Activated CD4-positive, alpha-beta T cell treated with anti-CD3 and anti-CD28 coated beads, Interleukin-2, amount 50 U/mL, for 48 hours (primary cell): ENCODE measurements around the gene LRRC8A.
"Not testable (repeated sequence)": the region's sequence is repeated elsewhere in the genome, so short reads cannot be mapped to it uniquely, and the experiment has no call there.

Experiments
- DNase-seq, 2 experiments: peaks; one replicate each; pipeline ENCODE4 v3.0.0-alpha.2; 2020

The LRRC8A gene

GRCh38 chr9:128881884-128882676, at the start of gene LRRC8A, which contains the start of gene KYAT1:
Gene LRRC8A (plus strand): TSS chr9:128882133. CDS start chr9:128907165, 25,032 bp downstream.
Gene KYAT1 (minus strand): TSS chr9:128881950. CDS start chr9:128845405, 36,545 bp downstream.
- peak; percentile 99 for DNase-seq

- DNase-seq = no peak
Observed at GRCh38 chr9:128833696-128834095, 48.2 kb upstream of the LRRC8A start.

- DNase-seq = no peak
Observed at GRCh38 chr9:128835246-128836210, 46.4 kb upstream of the LRRC8A start.

- no peak for DNase-seq
Observed at GRCh38 chr9:128836509-128837145, 45.3 kb upstream of the LRRC8A start.

GRCh38 chr9:128838338-128838737, 43.6 kb upstream of the LRRC8A start:
- no peak for DNase-seq

- DNase-seq = no peak
Observed at GRCh38 chr9:128840524-128840923, 41.4 kb upstream of the LRRC8A start.

GRCh38 chr9:128841694-128842492, 40.0 kb upstream of the LRRC8A start:
- no peak for DNase-seq

GRCh38 chr9:128843171-128843570, 38.8 kb upstream of the LRRC8A start:
- DNase-seq = not testable (repeated sequence)

GRCh38 chr9:128845186-128845931, 36.6 kb upstream of the LRRC8A start:
- DNase-seq = no peak

GRCh38 chr9:128846680-128847030, 35.3 kb upstream of the LRRC8A start:
- no peak for DNase-seq

- DNase-seq = no peak
Observed at GRCh38 chr9:128847803-128848202, 34.1 kb upstream of the LRRC8A start.

GRCh38 chr9:128851024-128851423, 30.9 kb upstream of the LRRC8A start:
- DNase-seq = not testable (repeated sequence)

GRCh38 chr9:128851779-128852600, 29.9 kb upstream of the LRRC8A start:
- DNase-seq = peak in 1 of 2 experiments; percentile 11

- not testable (repeated sequence) for DNase-seq
Observed at GRCh38 chr9:128852646-128853045, 29.3 kb upstream of the LRRC8A start.

GRCh38 chr9:128854454-128854853, 27.5 kb upstream of the LRRC8A start:
- DNase-seq = not testable (repeated sequence)

- DNase-seq = not testable (repeated sequence)
Observed at GRCh38 chr9:128858476-128858875, 23.5 kb upstream of the LRRC8A start.

GRCh38 chr9:128860937-128861336, 21.0 kb upstream of the LRRC8A start:
- no peak for DNase-seq

GRCh38 chr9:128861501-128861900, 20.4 kb upstream of the LRRC8A start:
- no peak for DNase-seq

GRCh38 chr9:128862401-128862851, 19.5 kb upstream of the LRRC8A start:
- DNase-seq = no peak

- DNase-seq = peak; percentile 89 to 91
Observed at GRCh38 chr9:128863647-128864046, 18.3 kb upstream of the LRRC8A start.
